ENCODE results near the gene FAM187B.
A peak's percentile ranks its signal among the peaks of the same experiment; 100 is the strongest.

The FAM187B gene

DNA sequence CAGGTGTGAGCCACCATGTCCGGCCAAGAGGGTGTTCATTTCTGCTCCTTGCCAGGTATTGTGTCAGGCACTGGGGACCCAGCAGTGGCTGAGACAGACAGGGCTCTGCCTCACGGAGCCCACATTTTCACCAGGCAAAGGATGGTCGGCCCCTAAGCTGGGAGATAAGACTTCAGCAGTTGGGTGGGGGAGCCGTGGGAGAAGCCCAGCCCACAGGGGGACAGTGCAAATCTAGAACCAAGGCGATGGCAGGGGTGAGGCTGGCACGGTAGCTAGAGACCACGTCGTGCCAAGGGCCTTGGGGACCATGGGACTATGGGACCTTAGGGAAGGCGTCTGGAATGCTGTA, 28.5 kb upstream of the FAM187B start:
- no peak overlapping the region for H3K27ac ChIP-seq
- TF ChIP-seq, protein P1, sequence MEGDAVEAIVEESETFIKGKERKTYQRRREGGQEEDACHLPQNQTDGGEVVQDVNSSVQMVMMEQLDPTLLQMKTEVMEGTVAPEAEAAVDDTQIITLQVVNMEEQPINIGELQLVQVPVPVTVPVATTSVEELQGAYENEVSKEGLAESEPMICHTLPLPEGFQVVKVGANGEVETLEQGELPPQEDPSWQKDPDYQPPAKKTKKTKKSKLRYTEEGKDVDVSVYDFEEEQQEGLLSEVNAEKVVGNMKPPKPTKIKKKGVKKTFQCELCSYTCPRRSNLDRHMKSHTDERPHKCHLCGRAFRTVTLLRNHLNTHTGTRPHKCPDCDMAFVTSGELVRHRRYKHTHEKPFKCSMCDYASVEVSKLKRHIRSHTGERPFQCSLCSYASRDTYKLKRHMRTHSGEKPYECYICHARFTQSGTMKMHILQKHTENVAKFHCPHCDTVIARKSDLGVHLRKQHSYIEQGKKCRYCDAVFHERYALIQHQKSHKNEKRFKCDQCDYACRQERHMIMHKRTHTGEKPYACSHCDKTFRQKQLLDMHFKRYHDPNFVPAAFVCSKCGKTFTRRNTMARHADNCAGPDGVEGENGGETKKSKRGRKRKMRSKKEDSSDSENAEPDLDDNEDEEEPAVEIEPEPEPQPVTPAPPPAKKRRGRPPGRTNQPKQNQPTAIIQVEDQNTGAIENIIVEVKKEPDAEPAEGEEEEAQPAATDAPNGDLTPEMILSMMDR (conservative IDR thresholded peaks at IDR 0.05) = no peak
- TF ChIP-seq ZFX (IDR thresholded peaks at IDR 0.05) = no peak

DNA sequence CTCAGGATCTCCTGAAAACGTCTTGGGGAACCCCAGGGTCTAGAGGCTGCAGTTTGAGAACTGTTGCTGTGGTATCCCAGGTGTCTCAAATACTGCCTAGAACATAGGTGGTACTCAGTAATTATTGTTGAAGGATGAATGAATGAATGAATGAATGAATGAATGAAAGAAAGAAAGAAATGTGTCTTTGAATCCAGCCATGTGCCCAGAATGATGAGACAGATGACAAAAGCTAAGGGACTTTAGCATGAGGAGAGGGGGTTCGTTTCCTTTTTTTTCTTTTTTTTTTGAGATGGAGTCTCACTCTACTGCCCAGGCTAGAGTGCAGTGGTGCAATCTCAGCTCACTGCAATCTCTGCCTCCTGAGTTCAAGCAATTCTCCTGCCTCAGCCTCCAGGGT, 28.0 kb upstream of the FAM187B start:
- no peak overlapping the region for H3K27ac ChIP-seq
- TF ChIP-seq, protein P1 (conservative IDR thresholded peaks at IDR 0.05) = no peak

DNA sequence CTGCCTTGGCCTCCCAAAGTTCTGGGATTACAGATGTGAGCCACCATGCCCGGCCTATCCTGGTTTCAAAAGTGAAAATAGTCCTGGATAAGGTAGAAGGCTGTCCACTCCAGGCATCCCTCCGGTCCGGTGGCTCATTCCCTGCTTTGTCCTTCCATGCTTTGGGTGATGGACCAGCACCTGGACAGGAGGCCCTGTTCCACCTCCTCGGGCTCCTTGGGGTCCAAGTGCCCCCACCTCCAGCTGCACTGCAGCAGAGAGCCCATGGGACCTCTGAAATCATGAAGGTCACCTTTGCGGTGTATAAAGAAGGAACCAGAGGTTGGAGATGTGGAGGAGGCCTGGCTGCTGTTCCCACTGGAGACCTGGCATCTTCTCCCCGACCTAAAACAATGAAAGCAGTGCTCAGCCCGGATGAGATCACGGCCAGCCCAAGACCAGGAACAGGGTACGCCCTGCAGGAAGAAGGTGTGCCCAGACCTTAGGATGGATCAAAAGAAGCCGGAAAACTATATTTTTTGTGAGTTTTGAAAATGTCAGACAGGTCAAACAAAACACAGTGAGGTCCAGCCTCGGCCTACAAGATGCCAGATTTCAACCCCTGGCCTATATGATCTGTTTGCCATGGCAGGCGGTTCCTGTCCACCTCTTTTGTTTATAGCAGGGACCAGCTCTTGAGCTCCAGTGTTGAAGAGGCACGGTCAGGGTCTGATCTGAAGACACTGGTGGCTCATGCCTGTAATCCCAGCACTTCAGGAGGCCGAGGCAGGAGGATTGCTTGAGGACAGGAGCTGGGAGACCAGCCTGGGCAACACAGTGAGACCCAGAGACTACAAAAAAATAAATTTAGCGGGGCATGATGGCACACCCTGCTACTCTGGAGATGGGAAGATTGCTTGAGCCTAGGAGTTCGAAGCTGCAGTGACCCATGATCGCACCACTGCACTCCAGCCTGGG, 26.1 kb upstream of the FAM187B start:
- TF ChIP-seq, protein P1 (conservative IDR thresholded peaks at IDR 0.05) = no peak
- TF ChIP-seq ZFX (IDR thresholded peaks at IDR 0.05) = no peak
- no peak overlapping the region for H3K27ac ChIP-seq

DNA sequence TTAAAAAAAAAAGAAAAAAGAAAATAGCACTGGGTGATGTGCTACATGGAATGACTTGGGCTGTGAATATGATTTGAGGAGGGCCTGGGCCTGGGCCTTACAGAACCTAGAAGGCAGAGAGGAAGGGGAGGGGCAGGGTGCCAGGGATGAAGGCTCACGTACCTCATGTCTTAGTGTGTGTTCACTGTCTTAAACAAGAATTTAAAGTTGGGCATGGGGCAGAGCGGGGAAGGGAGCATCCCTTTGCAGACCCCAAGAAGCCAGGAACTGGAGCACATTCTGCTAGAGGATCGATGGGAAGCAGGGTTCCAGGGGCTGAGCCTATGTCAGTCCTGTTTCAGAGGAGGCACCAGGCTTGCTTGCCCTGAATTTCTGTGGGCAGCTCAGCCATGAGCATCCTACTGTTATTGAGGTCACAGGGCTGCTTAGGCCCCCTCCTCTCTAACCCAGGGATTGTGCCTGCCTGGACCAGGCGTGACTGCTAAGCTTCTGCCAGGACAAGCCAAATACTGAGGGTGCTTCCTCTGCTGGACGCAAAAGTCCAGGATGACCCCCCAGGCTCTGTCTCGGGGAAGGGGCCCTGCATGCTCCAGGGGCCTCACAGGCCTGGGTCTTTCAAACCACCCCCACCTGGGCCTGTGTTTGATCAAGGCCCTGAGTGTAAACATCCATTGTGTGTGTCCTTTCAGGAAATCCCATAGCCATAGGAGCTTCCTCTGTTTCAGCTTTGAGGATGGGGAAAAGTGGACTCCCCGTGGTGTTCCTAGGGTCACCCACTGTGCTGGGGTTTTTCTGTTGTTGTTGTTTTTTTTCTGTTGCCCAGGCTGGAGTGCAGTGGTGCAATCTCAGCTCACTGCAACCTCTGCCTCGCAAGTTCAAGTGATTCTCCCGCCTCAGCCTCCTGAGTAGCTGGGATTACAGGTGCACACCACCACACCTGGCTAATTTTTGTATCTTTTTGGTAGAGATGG, 25.1 kb upstream of the FAM187B start:
- no peak overlapping the region for H3K27ac ChIP-seq

DNA sequence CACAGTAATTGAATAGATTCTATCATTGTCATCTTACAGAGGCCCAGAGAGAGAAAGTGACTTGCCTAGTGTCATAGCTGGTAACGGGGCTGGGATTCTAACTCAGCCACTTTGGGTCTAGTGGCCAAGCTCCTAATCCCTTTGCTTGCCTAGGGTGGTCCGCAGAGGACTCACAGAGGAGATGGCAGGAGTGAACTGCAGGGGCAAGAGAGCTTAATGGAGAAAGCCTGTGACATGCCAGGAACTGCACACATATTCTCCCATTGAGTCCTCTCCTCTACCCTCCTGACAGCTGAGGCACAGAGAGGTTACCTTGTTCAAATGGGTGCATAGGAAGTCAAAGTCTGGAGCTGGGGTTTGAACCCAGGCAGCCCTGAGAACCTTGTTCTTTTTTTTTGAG, 22.9 kb upstream of the FAM187B start:
- H3K27ac ChIP-seq = no peak overlapping the region
- TF ChIP-seq, protein P1 (conservative IDR thresholded peaks at IDR 0.05) = no peak
- no peak for TF ChIP-seq ZFX (IDR thresholded peaks at IDR 0.05)

More for the DNA sequence above, 25.1 kb upstream of the FAM187B start:
- TF ChIP-seq, protein P1 (conservative IDR thresholded peaks at IDR 0.05) = no peak
- TF ChIP-seq ZFX (IDR thresholded peaks at IDR 0.05) = no peak

DNA sequence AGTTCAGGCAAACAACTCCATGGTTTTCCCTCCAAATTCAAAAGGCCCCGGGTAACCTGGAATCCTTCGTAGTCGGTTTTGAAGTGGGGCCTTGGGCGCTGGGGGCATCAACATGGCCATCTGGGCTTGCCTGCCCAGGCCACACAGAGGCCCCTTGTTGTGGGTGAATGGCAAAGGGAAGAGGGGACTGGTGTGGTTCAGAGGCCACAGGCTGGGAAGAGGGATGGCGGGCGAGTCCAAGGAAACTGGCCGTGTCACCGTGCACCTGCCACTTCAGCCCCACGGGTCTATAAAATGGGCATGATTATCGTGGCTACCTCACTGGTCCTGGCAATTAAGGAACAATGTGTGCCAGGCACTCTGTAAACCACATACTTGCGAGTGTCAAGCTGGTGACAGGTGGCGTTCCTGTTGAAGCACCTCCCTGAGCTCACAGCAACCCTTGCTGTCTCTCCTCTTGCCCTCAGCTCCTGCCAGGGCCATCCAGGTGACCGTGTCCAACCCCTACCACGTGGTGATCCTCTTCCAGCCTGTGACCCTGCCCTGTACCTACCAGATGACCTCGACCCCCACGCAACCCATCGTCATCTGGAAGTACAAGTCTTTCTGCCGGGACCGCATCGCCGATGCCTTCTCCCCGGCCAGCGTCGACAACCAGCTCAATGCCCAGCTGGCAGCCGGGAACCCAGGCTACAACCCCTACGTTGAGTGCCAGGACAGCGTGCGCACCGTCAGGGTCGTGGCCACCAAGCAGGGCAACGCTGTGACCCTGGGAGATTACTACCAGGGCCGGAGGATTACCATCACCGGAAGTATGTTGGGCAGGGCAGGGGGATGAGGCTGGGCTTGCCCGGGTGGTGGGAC, 21.5 kb upstream of the FAM187B start:
- peak overlapping the region; percentile 97 for H3K27ac ChIP-seq
- TF ChIP-seq, protein P1 (conservative IDR thresholded peaks at IDR 0.05) = no peak
